GM21786 (cell line): ENCODE measurements around the gene CCDC170.

ENCODE experiments used
- ATAC-seq: cut with Tn5 transposase; IDR thresholded peaks from one replicate; pipeline ENCODE4 v1.9.1; 2021; ENCODE audit not compliant: unreplicated experiment

The CCDC170 gene

DNA sequence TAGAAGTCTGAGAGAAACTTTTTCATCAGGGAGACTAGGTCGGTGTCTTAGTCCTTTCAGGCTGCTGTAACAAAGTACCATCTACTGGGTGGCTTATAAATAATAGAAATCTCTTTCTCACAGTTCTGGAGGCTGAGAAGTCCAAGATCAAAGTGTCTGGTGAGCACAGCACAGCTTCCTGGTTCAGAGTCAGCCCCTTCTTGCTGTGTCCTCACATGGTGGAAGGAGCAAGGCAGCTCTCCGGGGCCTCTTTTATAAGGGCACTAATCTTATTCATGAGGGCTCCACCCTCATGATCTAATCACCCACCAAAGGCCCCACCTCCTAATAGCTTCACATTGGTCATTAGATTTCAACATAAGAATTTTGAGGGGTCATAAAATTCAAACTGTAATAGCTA is 122.8 kb downstream of the CCDC170 start:
- ATAC-seq: no peak

DNA sequence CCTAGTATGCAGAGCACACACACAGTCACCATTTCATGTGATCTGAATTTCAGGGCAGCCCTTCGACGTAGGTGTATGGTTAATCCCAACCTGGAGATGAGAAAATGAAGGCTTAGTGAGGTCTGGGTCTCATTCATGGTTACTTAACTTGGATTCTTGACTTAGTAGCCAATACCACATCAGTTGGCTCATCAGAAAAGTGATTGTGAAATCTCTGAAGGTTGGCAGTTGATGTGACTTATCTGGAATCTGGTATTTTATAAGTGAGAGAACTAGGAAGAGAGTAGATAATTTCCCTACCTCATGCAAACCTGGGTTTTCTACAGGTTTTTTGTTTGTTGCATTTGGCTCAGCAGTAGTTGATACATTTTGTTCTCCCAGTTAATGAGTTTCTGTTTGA is 123.7 kb downstream of the CCDC170 start:
- no peak for ATAC-seq

GRCh38 chr6:151618717-151619116 is 124.9 kb downstream of the CCDC170 start:
- ATAC-seq: no peak

DNA sequence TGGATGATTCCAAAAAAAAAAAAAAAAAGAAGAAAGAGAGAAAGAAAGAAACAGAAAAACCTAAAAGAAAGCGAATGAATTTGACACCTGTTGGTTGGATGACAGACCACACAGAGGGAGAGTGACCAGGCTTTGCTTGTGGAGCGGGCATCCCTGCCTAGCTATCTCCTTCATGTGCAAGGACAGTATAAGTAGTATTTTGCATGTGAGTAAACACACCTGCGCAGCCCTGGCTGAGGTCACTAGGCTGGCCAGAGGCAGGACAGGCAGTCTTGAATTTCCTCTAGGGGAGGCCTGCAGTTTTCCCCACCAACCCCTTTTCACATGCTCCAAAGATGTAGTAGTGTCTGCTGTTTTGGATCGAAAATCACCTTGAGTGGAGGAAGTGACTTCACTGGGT is 126.4 kb downstream of the CCDC170 start:
- ATAC-seq: no peak

- no peak for ATAC-seq
Observed at GRCh38 chr6:151624071-151624470, 130.3 kb downstream of the CCDC170 start.

DNA sequence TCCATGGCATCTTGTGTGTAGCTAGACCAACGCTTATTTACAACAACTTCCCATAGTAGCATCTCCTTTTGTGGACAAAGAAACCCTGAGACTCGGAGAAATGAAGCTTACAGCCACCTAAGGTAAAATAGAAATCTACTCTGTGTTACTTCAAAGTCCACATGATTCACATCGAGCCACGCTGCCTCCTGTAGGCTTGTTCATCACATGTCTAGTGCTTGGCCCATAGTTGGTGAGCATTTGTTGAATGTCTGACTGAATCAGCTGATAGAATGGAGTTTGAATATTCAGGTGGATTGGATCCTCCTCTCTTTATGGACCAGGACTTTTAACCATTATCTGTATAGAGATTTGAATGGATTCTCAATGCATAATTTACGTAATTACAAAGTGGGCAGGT is 130.7 kb downstream of the CCDC170 start:
- no peak for ATAC-seq

- no peak for ATAC-seq
Observed at GRCh38 chr6:151624900-151625536, 131.2 kb downstream of the CCDC170 start.

DNA sequence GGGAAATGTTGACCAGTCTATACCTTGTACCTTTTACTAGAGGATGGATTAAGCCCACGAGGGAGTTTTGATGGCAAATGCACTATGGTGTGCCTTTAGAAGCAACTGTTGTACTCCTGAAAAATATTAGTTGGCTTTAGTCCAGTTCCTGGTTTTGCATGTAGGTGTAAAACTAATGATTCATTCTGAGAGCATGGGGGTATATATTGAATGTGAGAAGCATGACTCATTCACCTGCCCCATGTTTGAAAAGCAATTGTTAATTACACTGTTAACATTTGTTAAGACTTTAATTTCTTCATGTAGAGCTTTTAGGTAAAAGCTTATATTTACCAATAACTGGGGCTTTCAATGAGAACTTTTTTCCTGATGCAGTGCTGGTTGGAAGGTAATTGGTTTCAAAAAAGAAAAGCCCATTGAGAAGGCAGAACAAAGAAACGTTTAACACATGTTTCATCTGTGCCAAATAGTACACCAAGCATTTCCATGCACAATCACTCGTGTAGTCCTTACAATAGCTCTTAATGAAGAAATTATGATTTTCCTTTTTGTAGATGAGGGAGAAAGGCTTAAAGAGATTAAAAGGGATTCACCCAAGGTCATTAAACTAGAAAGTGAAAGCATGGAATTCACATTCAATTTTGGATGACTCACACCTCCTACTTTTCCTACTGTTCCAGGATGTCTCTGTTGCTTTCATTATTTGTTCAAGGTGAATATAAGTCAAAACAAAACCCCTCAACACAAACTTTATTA is 134.1 kb downstream of the CCDC170 start:
- ATAC-seq: no peak

DNA sequence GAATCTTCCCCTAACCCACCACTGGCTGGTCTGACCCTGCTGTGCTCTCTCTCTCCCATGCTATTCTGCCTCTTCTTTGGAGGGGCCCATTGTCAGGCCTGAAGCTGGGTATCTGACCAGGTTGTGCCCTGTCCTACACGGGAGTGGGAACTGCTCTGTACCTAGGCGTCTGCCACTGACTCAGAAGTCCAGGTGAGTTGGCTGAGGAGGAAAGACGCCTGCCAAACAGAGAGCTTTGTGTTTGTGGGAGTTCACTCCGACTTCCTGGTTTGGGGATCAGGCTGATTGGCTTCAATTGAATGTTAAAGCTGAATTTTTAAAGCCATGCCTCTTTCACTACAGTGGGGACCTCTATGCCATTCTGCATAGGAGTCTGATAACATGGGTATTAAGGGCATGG is 136.0 kb downstream of the CCDC170 start:
- no peak for ATAC-seq

DNA sequence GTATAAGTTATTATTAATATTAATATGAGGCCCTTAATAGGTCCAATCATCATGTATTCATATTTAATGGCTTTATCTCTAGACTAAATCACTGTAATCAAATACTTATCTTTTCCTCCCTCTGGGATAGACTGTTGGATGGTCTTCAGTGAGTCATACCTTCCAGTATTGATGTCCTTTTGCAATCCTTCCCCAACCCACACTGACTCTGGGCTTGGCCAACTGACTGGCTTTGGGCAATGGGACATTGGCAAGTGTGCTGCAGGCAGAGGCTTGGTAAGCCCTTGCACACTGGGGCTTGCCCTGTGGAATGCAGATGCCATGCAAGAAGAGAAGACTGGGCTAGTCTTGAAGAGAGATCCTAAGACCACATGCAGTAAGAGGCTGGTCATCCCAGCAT is 136.6 kb downstream of the CCDC170 start:
- ATAC-seq: no peak

GRCh38 chr6:151630991-151631655 is 137.3 kb downstream of the CCDC170 start:
- no peak for ATAC-seq

- ATAC-seq: no peak
Observed at GRCh38 chr6:151632415-151632987, 138.7 kb downstream of the CCDC170 start.

GRCh38 chr6:151633526-151634335 is 139.9 kb downstream of the CCDC170 start:
- ATAC-seq: no peak

DNA sequence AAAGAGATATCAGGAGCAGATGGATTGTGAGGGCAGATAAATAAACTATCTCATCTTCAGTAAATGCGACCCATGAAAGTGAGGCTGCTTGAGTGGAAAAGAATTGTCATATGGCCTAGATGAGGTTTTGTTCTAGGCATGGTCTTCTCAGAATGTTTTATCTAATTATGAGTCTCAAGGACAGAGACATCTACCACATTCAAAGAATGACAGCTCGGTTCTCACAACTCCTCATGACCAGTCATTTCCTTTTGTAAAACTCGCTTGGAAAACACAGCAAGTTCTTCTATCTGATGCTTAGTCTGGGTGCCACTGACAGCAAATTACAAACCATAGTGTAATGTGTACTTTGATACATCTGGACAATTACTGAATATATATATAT is 140.5 kb downstream of the CCDC170 start:
- ATAC-seq: no peak

GRCh38 chr6:151635741-151636140 is 141.9 kb downstream of the CCDC170 start:
- no peak for ATAC-seq

DNA sequence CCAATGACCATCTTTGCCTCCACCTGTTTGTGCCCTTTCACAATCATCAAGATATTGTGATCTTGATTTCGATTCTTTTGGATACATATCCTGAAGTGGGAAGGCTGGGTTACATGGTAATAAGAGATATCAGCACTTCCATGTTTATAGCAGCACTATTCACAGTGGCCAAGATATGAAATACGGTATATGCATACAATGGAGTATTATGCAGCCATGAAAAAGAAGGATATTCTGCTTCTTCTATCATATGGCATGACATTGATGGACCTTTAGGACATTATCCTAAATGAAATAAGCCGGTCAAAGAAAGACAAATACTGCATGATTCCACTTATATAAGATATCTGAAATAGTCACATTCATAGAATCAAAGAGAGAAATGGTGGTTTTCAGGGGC is 144.0 kb downstream of the CCDC170 start:
- ATAC-seq: no peak

DNA sequence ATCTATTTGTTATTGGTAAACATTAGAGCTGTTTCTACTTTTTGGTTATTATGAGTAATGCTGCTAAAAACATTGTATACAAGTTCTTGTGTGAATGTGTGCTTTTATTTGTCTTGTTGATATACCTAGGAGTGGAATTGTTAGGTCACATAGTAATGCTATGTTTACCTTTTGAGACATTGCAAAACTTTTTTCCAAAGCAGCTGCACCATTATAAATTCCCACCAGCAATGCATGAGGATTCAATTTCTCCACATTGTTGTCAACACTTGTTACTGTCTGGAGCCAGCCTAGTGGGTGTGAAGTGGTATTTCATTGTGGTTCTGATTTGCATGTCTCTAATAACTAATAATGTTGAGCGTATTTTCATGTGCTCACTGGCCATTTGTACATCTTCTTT is 145.9 kb downstream of the CCDC170 start:
- ATAC-seq: no peak

DNA sequence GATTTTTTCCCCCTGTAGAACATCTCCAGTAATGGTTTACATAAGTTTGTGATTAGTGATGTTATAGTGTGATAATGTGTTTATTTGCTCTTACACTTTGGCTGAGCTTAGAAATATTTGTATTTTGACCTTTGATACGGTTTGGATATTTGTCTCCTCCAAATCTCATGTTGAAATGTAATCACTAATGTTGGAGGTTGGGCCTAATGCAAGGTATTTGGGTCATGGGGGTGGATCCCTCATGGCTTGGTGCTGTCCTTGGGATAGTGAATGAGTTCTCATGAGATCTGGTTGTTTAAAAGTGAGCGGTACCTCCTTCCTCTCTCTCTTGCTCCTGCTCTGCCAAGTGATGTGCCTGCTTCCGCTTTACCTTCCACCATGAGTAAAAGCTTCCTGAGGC is 147.2 kb downstream of the CCDC170 start:
- no peak for ATAC-seq

DNA sequence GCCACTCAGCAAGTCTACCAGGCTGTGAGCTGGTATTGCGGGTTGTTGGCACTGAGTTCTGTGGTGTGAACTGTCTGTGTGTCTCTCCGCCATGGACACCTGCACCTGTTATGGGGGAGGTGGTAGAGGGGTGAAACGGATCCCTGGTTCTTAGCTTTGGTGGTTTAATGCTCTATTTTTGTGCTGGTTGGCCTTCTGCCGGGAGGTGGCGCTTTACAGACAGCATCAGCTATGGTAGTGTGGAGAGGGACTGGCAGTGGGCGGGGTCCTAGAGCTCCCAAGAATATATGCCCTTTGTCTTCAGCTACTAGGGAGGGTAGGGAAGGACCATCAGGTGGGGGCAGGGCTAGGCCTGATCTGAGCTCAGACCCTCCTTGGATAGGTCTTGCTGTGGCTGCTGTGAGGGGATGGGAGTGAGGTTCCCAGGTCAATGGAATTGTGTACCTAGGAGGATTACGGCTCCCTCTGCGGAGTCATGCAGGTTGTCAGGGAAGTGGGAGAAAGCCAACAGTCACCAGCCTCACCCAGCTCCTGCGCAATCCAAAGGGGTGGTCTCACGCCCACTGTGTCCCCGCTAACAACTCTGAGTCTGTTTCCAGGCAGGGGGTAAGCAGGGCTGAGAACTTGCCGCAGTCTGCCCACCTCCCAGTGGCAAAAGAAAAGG is 154.3 kb downstream of the CCDC170 start:
- ATAC-seq: no peak

DNA sequence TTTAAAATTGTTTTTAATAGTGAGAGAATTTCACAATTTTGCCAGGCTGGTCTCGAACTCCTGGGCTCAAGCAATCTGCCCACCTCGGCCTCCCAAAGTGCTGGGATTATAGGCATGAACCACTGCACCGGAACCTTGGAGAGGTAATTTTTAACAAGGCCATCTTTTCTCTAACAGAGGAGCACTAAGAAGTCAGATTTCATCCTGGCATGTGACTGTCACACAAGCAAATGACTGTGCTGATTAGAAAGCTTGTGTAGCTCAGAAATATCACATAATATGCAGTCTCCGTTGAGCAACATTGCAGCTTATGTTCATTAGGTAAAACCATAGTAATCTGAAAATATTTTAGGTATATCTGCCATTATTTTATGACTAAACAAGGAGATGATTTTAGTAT is 156.0 kb downstream of the CCDC170 start:
- ATAC-seq: no peak

GRCh38 chr6:151651639-151652038 is 157.8 kb downstream of the CCDC170 start:
- ATAC-seq: no peak
